Colon (tissue), 2 donors: ENCODE data around the gene TRPM8.

ENCODE experiments used
- FAIRE-seq: peaks from 2 replicates; lab custom pipeline; 2012; peaks lifted over from hg19 to GRCh38; lab: Jason Lieb, UNC
- donor health status: control.
- donor health status: control.

Gene TRPM8

DNA sequence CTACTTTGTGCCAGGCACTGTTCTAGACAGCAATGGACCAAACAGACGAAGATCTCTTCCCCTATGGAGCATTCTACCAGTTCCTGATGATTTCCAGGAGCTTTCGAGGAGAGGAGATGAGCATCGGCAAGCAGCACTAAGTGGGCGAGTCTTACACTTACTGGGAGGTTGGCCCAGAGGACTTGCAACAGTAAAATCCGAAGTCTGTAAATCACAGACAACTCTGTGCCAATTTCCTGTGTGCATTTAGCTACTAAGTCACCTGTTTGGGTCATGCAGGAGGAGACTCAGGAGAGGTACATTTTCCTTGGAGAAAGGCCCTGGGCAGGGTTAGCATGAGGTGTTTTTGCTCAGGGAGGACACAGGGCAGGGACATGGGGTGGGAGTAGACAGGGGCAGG, 58.9 kb downstream of the TRPM8 start:
- no peak for FAIRE-seq

GRCh38 chr2:233976690-233977294, 59.6 kb downstream of the TRPM8 start:
- FAIRE-seq: no peak

GRCh38 chr2:233977296-233977837, 60.2 kb downstream of the TRPM8 start:
- no peak for FAIRE-seq

DNA sequence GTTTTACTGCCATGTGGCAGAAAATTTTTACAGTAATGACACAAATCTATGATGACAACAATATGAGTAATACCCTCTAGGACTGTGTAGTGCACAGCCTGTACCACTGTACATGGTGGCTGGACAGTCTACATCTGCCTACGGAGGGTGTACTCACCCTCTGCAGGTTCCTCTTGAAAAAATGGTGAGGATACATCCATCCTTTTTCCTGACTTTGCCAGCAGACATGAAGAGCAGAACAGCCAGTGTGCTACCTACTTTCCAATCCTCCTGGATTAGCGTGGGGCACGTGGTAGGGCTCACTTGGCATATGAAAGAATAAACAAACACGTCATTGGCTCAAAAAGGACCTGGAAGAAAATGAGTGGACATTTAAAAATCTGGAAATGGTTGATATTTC, 62.6 kb downstream of the TRPM8 start:
- no peak for FAIRE-seq

DNA sequence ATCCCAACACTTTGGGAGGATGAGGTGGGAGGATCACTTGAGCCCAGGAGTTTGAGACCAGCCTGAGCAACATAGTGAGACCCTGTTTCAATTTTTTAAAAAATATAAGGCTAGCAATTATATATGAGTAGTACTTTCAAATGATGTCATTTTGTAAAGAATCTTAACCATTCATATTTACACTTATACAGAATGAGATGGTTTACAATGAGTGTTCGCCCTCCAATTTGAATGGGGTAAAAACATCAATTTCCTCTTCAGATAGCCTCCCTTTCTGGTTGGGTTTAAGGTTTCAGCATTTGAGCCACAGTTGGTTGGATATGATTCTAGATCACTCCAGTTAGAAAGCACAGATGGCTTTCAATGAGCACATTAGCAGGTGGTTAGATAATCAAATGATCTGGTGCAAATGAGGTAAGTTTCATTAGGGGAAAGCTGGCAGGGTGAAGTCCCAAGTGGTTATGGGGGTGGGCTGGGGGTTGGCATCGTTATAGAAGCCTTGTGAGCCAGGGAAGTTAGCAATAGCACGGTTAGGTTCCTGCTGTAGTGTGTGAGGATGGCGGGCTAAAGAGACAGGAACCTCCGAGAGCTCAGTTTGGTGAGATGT, 63.9 kb downstream of the TRPM8 start:
- FAIRE-seq: no peak

- no peak for FAIRE-seq
Observed at GRCh38 chr2:233981574-233982420, 64.6 kb downstream of the TRPM8 start.

GRCh38 chr2:233982421-233983121, 65.4 kb downstream of the TRPM8 start:
- no peak for FAIRE-seq

DNA sequence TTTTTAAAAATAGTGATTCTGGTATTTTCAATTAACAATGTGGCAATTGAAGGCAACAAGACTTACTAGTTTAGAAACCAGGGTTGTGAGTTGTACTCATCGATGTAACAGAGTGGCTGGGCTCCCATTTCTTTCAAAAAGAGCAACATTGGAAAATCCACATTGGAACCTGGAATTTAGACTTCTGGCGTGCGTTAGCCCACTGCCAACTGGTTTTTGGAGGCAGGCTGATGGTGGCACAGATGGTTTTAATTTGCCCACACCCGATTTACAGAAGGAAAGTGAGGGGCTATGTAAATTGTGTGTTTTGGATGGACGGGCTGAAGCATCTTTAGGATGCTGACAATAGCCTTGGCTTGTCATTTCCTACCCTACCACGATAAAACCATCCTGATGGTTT, 66.3 kb downstream of the TRPM8 start:
- no peak for FAIRE-seq

- no peak for FAIRE-seq
Observed at GRCh38 chr2:233988581-233988980, 71.4 kb downstream of the TRPM8 start.

GRCh38 chr2:233989221-233989858, 72.2 kb downstream of the TRPM8 start:
- FAIRE-seq: no peak

GRCh38 chr2:233990261-233990798, 73.2 kb downstream of the TRPM8 start:
- FAIRE-seq: no peak

DNA sequence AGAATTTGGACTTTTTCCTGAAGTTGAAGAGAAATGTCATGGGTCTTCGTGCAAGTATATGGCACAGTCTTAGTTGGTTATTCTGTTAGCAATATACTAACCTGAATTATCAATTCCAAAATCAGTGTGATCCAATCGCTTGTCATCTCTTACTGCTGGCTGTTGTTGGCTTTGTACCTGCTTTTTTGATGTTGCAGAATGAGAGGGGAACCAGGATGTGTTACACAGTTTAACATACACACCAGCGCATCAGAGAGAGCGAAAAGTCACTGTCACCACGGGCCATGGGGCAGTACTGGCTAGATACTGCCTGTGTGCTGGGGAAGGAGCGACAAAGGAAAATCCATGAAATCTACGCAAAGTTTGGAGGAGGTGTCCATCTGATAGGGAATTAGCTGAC, 74.0 kb downstream of the TRPM8 start:
- no peak for FAIRE-seq

DNA sequence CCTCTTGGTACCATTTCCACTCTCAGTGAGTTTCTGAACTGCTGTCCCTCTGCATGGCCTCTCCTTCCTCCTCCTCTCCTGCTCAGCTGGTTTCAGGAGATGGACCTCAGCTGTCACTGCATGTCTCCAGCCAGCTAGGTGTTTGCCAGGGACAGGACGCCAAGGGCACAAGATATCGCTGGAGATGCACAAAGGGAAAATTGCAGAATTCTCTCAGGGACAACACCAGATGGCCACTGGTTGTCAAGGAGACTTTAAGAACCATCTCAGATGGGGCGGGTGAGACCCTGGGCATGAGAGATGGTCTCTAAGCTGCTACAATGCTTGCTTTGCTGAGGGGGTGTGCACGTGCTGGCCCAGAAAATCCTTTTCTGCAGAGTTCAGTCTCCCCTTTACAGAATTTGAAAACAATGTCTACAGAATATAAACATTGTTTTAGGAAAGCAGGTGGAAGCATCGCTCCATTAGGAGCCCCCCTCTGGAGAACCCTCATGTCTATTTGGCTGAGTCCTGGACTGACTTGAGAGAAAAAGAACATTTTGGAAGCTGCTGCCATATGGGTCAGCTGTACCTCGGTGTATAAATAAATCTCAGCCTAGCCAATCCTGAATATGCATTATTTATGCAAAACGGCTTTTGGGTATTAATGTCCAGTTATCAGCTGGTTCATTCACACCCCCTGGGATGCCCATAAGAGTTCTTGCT, 75.5 kb downstream of the TRPM8 start:
- FAIRE-seq: no peak

DNA sequence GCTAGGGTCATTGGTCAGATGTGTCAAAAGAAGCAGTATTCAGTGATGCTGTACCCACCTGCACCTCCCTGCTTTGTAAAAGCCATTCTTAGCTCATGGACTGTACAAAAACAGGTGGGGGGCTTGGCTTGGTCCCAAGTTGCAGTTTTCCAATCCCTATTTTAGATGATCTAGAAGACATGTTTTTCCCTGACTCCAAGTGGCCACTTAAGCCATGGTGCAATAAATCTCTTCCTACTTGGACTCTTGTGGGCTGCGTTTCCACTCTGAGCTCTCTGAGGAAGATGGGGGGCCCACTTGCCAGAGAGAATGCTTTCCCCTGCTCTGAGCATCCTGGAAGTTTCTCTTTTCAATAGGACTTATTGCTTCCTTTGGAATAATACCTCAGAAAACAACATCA, 76.3 kb downstream of the TRPM8 start:
- FAIRE-seq: no peak

DNA sequence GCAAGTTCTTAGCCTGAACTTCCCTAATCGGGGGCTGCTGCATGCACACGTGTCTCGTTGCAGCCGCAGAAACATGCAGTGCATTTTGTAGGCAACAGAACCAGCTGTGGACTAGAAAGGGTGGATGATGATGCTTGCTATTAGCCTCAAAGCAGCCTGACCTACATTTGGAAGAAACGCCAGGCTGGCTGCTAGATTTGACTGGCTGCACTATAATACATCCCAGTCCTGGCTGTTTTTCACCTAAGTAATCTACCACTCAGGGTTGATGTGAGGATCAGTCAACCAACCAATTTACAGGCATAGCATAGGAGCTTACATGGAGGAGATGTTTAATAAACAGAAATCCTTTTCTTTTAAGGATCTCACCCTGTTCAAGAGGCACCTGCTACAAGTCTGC, 77.0 kb downstream of the TRPM8 start:
- FAIRE-seq: no peak

DNA sequence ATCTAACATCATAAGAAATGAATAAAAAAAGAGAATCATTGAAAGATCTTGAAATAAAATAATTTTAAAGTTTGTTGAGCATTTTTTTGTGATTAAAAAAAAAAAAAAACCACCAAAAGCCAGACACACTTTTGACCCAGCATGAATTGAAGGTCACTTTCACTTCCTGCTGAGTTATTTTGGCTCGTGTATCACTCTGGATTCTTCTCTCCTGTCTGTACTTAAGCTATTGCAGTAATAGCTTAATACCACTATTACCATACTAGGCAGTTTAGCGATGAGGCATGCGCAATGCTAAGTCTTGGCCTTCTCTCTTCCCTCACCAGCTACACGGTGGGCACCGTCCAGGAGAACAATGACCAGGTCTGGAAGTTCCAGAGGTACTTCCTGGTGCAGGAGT, 78.8 kb downstream of the TRPM8 start:
- FAIRE-seq: no peak

DNA sequence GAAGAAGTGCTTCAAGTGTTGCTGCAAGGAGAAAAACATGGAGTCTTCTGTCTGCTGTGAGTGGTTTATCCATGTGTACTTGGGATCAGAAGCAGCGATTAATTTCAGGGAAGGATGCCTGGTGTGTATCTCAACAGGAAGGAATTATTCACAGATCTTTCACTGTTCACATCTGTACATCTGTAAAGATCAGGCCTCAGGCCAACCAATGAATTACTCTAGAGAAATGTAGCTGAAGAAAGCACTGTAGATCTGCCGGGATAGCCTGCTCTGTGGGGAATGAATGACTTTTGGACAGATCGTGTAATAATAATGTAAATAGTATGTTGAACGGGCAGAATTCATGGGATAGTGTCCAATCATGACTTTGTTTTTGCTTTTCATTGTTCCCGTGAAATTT, 79.3 kb downstream of the TRPM8 start:
- FAIRE-seq: no peak

- no peak for FAIRE-seq
Observed at GRCh38 chr2:233997707-233998106, 80.5 kb downstream of the TRPM8 start.

DNA sequence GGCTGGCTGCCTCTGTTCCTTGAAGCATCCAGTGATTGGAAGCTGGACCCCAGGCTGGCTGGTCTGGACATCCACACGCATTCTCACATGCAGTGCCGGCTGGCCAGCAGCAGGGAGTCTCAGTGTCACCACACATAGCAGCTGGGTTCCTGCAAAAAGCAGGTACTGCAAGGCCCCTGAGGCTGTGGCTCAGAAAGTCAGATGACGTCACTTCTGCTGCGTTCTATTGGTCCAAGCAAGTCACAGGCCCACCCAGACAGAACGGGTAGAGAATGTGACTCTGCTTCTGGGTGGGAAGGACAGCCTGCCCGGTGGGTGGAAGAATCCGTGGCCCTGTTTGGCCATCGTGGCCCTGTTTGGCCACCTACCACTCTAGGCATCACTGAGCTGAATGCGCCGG, 82.0 kb downstream of the TRPM8 start:
- no peak for FAIRE-seq

DNA sequence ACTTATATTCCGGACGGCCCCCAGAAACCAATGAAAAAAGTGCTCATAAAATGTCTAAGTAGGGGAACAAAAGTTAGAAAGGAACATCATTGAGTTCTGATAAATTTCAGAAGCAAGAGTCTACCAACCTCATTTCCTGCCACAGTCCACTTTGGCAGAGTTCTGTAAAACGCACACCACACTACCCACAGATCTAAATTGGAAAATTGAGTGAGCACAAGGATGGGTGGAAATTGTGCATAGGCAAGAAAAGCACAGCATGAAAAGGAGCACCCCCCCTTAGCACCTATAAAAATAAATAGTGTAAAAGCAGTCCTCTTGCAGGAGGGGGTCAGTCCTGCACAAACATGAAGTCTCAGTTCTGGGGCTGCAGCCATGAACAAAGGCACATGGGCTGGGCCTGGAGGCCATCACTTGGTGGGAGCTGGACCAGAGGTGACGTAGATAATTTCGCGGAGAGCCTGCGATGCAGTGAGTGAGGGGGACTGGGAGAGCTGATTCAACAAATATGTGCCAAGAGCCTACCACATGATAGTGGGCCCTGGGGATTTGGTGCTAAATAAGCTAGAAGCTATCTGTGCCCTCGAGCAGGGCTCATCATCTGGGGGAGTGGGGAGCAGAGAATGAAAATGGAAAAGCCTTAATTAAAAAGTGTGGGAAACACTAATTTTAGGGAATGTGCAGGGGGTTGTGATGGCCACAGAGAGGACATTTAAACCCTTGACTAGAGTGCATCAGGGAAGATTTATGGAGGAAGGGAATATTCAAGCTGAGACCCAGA, 84.4 kb downstream of the TRPM8 start:
- FAIRE-seq: no peak
